A549 (cell line): Measurements from ENCODE around the gene LMTK3.

Source experiments
- CTCF ChIP-seq: fragments of >200 bp; sonication (Bioruptor Twin); formaldehyde crosslinking; IDR thresholded peaks from 3 replicates; pipeline ENCODE4 v1.5.1; 2016
- MAZ ChIP-seq: fragments of 150-350 bp; IDR thresholded peaks from 2 replicates; pipeline ENCODE4 v1.6.1; 2014; ENCODE audit warnings: antibody characterized with exemption, low read depth, low read length, borderline replicate concordance
- POLR2A ChIP-seq: IDR thresholded peaks from 2 replicates; pipeline ENCODE4 v1.6.1; 2012; ENCODE audit warnings: mild to moderate bottlenecking, low read length
- RNF2 ChIP-seq: fragments of 200-600 bp; sonication (generic); IDR thresholded peaks from 2 replicates; pipeline ENCODE4 v1.6.1; 2016; ENCODE audit warnings: low read depth, mild to moderate bottlenecking, antibody characterized with exemption, moderate library complexity, borderline replicate concordance

- TF ChIP-seq CTCF (no peak), MAZ (no peak), RNF2 (no peak), POLR2A (no peak)
These were observed 60.8 kb downstream of the LMTK3 start for GRCh38 chr19:48450863-48451262.
